Astrocyte of the hippocampus (primary cell): ENCODE results near the gene FHOD3.
A peak's percentile ranks its signal among the peaks of the same experiment; 100 is the strongest.
"Not testable (repeated sequence)": the region's sequence is repeated elsewhere in the genome, so short reads cannot be mapped to it uniquely, and the experiment has no call there.

Source experiments
- DNase-seq: peaks from one replicate; pipeline ENCODE4 v3.0.0; 2011; ENCODE audit warnings: low read depth, low spot score

Gene FHOD3

DNA sequence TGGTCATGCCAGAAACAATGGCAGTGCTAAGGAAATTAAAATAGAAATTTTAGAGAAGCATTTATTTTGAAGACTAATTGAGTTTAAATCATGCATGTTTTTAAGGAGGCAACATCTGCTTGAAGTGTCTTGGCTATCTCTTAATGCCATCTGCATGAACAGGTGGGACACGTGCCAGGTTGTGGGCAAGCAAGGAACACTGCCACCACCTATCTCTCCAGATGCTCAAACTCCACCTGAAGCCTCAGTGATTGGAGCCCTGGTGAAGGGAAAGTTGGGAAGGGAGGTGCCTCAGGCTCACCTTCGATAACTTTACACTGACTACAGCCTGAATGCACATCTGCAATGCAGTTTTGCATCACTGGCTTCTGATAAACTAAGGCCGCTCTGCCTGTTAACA, 439.8 kb downstream of the FHOD3 start:
- no peak for DNase-seq

DNA sequence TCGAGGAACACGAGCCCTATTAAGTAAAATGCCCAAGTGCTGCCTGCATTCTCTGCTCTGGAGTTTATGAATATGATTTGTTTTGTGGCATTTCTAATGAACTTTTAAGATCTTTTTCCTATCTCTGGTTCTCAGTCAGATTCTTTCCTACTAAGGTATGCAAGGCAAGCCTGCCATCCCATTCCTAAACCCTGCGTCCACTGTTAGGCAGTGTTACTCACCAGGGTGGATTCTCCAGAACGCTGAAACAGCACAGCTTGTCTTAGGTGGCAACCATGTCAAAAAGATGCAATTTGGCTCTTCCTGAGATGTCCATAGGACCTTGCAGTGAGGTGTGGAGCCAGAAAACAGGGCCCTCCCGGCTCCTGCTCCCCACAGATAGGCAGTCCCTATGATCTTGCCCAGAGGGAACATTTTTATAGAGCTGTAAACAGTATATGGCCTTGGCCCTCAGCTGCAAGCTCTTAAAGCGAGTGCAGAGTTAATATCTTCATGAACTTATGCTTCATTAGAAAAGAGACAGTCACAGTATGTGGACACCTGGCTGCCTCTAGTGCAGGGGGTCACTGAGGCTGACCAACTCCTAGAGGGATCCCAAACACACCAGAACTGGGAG, 446.9 kb downstream of the FHOD3 start:
- DNase-seq: peak; percentile 20

DNA sequence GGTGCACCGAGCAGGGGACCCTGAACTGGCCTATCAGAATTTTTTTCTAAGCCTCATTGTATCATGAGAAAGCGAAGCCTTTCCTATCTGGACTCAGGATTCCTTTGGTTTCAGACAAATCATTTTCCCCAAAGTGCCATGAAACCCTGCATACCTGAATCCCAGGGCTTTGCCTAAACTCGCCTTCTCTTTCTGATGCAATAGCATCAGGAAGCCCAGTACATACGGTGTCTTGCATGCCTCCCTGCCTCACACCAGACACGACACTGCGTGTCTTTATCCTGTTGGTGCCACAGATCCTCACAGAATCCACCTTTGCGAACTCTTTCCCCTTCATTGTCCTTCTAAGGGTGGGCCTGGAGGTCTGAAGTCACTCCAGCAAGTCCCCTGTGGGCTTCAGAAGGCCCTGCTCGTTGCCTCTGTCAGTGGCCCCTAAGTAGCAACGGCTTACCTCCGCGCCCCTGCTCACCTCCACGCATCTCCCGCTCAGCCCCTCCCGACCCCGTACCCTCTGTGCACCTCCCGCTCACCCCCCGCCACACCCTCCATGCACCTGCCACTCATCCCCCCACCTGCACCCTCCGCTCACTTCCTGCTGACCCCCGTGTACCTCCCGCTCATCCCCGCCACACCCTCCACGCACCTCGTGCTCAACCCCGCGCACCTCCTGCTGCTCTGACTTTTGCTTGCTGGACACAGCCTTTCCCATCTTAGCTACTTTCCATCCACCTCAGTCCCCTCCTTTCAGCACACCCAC, 447.9 kb downstream of the FHOD3 start:
- DNase-seq: no peak

DNA sequence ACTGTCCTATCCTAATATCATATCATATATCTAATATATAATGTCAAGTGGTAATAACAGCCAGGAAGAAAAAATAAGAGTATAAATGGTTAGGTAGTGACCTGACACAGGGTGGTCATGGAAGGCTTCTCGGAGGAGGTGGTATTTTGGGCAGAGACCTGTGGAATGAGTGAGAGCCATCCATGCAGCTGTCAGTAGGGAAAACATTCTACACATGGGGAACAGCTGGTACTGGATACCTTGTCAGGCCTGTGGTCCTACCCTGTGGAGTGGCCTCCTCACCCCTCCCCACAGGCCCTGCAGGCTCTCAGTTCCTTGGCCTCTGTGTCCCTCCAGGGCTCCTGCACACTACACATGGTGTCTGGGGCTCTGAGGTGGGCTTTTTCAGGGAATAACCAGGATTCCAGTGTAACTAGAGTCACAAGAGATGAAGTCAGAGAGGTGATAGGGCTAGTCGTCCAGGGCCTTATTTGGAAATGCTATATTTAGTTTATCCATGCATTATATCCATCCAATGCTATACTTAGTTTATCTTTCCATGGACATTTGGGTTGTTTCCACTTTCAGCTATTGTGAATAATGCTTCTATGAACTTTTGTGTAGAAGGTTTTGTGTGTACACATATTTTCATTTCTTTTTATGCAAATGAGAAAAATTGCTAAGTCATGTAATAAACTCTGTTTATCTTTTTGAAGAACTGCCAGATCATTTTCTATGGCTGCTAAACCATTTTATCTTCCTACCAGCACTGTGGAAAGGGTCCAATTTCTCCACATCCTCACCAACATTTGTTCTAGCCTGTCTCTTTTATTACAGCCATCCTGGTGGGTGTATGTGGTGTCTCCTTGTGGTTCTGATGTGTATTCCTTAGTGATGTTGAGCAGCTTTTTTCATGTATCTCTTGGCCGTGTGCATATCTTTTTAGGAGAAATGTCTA, 455.7 kb downstream of the FHOD3 start:
- DNase-seq: peak; percentile 38

DNA sequence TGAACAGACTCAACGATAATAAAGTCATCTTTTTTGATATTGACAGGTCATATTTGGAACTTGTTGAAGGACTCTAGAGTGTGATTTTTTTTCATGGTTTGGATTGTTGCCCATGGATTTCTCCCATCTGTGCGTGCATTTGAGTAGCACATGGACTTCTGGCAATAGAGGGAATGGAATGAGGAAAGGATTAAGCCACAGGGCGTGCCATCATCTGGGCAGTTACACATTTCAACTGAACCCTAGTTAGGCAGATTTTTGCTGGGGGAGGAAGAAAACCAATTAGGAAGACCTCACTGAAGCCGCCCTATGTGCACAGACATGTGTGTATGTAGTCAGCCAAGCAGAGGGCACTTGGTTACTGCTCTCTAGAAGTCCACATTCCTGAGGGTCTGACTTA, 458.7 kb downstream of the FHOD3 start:
- no peak for DNase-seq

DNA sequence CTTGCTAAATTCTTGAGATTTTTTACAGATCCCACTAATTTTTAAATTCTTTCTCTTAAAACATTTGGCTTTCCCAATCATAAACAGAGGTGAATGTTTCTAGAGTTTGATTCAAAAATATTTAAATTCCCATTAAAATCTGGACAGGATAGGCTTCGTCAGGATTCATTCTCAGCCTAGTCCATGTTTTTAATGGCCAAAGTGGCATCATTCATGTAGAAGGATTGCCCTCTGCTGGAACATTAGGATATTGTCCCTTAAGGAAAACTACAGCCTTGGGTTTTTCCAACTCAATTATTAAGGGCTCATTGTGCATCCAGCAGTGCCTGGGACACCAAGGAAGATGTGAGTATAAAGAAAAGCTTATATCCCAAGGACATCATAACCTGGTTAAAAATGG, 459.6 kb downstream of the FHOD3 start:
- DNase-seq: peak; percentile 80

DNA sequence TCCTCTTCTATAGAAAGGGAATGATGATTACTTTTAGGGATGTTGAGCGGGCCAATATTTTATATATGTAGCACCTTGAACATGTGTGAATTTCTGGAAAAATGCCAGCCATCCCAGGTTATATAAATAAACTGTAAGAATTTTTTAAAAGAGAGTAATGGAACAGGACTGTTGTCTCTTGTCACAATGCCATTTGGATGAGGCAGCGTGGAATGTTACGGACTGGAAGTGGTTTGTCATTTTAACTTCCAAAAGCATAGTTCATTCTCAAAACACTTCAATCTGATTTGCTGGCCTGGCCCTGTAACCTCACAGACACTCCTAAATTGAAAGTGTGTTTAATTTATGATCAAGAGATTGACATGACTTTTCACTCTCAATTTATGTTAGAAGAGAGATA, 460.5 kb downstream of the FHOD3 start:
- DNase-seq: no peak

DNA sequence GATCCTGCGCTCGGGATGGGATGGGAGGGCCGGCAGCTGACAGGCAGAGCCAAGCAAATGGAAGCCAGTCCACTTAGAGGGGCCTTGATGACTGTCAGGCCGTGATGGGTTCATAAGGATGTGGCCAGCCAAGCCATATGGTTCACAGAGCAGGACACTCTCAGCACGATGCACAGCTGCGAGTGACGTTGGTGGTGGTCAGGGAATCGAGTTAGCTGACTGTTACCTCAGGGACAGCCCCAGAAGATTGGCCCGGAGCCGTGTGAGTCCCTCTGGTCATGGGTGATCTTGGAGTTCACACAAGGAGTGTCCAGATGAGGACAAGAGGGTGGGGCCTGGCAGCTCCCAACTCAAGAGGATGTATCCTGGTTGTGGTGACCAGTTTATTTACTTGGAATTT, 461.1 kb downstream of the FHOD3 start:
- no peak for DNase-seq

DNA sequence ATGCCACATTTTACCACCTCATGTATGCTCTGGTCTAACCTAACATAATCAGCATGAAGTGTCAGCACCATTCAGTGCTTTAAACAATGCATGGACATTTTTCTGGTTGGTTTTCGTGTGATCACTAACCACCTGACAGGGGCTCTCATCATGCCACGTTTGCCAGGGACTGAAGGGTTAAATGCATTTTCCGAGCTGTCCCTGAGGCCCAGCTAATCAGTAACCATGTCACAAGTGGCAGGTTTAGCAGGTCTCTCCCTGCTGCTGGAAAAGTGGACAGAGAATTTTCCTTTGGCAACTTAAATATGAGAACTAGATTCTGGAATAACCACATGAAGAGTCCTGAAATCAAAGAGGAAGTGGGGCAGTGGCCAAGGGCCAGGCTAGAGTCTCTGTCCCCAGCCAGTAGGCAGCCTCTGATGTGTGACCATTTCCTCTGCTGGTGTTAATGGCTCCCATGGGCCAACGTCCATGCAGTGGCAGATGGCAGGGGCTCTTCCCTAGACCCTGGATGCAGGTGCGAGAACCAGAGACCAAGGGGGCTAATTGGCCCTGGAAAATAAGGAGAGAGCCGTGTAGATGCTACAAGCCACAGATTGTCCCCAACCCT, 461.8 kb downstream of the FHOD3 start:
- DNase-seq: no peak

DNA sequence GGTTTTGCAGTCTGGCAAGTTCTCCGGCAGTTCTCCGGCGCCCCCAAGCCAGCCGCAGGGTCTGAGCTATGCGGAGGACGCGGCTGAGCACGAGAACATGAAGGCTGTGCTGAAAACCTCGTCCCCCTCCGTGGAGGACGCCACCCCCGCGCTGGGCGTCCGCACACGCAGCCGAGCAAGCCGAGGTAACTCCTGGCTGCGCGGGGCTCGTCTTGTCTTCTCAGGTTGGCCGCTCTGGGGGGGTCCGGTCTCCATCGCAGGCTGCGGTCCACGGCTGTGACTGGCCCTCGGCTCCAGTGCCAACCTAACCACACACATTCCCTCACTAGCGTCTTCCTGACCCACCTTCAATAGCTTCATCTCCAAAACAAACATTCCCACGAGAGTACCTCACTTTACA, 463.1 kb downstream of the FHOD3 start:
- DNase-seq: no peak

DNA sequence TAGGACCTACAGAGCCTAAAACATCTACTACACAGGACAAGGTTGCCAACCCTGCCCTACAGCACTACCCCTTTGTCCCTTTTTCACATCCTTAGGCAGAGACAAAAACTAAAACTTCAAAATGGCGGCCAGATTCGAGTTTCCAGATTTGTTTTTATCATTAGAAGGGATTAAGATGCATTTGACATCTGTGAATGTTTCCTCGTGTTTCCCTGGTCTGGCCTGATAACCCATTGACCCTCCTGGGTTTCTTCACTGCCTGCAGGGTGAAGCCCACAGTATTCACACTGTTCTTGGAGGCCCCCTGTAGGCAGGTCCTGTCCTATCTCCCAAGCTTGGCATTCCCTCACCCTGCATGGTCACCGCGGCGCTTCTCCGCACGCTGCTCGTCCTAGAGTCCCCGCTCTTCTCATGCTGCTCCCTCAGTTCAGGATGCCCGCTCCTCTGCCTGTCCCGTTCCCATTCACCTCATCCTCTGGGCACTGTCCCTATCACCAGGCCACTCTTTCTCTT, 463.7 kb downstream of the FHOD3 start:
- DNase-seq: no peak

DNA sequence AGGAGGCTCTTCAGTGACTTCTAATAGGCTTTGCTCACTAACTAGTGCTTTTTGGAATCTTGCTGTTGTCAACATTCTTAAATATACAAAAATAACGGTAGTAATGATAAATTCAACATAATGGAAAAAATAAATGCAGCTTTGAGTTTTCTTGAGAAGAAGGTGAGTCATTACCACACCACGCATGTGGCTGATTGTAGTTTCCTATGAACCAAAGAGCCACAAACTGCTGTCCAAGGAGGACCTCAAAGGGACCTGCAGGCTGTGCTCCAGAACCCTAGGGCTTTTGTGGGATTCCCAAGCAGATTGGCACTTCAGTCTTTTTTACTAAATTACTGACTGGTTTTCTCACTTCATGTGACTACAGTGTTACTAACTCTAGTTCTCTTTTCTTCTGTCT, 464.6 kb downstream of the FHOD3 start:
- DNase-seq: peak; percentile 52

DNA sequence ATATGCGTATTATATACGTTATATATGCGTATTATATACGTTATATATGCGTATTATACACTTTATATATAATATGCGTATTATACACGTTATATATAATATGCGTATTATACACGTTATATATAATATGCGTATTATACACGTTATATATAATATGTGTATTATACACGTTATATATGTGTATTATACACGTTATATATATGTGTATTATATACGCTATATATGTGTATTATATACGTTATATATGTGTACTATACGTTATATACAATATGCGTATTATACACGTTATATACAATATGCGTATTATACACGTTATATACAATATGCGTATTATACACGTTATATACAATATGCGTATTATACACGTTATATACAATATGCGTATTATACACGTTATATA, 465.5 kb downstream of the FHOD3 start:
- DNase-seq: not testable (repeated sequence)

DNA sequence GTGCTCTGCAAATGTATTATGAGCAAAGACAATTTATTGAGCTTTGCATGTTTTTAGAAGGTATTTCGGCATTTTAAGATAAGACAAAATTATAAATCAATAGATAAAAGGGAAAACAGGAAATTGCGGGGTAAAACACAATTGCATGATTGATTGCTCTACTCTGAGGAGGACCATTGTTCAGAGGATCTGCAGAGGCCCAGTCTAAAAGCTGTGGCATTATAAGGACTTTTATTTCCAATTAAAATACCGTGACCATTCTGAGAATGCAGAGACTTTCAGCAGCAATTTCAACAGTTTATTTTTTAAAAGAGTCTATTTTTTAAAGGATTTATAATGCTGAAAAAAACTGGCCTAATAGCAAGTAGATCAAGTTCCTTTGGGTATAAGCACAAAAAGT, 469.3 kb downstream of the FHOD3 start:
- no peak for DNase-seq

DNA sequence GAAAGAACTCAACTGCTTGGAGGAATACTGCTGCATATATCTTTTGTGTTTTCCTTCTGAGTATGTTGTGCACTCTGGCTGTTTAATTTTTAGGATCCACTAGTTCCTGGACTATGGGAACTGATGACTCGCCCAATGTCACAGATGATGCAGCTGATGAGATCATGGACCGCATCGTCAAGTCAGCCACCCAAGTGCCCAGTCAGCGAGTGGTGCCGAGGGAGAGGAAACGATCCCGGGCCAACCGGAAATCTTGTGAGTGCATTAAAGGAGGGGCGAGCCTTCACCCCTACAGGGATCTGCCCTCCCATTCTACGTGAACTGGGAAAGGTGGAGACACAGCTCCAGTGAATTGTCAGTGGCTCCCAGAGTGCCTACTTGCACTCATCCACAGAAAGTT, 471.7 kb downstream of the FHOD3 start:
- DNase-seq: no peak

DNA sequence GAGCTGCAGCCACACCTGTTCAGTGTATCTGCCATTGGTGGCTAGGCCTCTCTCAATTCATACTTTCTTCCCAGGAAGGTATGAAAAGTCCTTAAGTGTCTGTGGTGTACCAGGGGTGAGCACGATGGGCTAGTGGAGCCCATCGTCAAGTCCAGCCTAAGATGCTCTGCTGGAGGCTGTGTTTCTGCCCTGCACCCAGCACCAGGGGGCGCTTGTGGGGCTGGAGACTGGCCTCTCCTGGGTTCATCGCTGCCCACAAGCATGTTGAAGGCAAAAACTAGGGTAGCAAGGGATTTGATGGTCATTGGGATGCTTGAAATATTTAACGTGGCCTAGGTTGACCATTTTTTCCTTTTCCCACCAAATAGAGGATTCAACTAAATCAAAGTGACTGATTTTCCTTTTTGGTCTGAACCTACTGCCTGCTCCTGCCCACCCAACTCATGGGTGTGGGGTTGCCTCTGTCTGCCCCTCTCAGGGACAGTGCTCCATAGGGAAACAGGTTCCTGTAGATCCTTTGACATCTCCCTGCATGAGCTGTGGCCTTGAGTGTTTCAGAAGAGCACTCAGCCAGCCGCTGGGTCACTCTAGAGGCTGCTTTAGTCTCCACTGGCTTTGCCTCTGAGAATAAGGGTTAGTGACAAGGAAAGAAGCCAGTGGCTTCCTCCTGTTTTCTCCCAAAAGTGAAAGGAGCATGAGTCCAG, 472.2 kb downstream of the FHOD3 start:
- no peak for DNase-seq

DNA sequence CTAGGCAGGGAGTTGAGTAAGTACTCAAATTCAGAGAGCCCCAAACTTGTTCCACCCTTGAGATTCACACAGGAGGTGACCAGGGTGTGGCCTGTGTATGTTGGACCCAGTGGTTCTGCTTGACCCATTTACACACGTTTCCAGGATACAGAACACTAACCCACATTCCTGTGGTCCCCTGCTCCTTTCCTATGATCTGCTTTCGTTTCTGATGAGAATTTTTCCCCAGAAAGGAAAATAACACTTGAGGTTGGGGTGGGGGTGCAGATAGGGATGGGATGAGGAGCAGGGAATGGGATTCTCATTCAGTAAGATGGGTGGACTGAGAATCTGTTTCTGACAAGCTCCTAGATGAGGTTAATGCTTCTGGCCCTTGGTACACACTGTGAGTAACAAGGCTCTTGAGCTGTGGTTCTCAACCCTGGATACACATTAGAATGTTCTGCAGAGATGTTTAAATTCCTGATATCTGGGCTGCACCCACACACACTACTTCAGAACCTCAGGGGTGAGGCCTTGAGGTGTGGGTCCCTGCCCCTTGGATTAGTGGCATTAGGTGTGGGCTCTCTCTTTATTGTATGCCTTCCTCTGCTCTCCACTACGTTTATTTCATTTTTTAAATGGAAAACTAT, 472.9 kb downstream of the FHOD3 start:
- no peak for DNase-seq

DNA sequence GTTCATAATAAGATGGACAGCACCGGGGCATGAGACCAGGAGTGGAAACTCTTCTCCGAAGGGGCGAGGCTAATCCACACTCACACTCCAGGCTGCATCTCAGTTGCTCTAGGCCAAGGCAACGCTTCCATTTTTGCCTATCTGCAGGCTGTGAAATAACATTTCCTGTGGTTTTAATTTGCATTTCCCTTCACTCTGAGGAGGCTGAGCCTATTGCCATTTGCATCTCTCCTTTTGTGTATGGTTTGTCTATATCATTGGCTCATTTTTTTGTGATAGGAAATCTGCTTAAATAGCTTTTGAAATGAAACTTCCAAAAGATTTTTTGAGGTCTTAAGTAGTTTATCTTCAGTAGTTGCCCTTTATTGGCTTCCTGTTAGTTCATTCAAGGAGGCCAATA, 473.7 kb downstream of the FHOD3 start:
- no peak for DNase-seq

DNA sequence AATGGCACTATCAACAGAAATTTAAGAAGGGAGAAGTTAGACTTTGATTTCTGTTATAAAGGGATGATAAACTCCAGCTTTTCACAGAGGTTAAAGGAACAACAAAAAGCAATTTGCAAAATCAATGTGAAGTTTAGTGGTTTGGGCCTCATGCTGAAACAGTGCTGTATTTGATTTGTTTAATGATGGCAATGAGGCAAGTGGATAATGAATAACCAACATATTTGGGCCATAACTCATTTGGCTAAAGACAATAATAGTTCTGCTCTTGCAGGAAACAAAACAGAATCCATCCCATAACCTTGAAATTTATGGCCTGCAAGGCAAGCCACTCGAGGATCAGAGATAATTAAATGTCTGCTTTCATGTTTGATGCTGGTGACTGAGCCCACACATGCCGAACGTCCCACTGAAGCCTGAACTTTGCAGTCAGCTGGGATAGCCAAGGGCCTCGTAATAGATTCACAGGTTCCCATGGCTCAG, 474.8 kb downstream of the FHOD3 start:
- DNase-seq: no peak

DNA sequence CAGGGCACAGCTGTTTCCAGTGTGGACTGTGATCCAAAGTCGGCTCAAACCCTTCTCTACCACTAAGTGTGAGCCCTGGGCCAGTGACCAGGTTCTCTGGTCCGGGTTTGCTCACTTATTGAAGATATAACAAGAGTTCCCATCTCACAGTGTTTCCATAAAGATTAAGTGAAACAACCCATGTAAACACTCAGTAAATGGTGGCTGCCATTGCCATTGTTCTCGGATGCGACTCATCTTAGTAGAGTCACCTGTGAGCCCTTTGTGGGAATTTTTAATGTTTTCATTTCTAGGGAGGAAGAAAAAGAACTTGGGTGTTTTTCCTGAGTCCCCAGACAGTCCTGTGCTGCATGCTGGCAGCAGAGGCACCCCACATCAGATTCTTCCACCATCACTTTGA, 477.9 kb downstream of the FHOD3 start:
- DNase-seq: no peak

DNA sequence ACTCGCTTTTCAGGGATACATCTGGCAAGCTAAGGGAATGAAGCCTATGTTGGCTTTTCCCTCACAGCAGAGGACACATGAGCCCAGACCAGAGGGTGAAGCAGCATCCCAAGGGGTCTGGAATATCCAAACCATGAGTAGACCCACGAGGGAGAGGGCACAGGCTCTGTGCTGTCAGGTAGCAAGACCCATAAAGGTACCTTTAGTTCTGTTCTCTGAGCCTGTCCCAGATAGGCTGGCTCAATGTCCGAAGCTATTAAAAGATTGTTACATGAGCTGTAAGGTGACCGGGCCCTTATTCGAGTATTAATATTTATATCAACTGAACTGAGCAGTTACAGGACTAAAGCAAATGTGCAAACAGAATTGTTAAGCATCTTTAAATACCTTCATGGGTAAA, 479.1 kb downstream of the FHOD3 start:
- DNase-seq: no peak
